Progenitor cell of endocrine pancreas (in vitro differentiated cells): ENCODE data around the gene TBC1D10B. TPM values are rescaled to one million over a fixed set of nuclear protein-coding genes. Genes with fewer than 3 reads are reported as not detected.

ENCODE experiments used
- DNase-seq: peaks from one replicate; pipeline ENCODE4 v3.0.0; 2021; ENCODE audit warnings: low spot score; ENCODE audit not compliant: unreplicated experiment
- H3K27ac Mint-ChIP-seq: 2 replicates; pipeline ENCODE4 v1.8.0; 2021; ENCODE audit warnings: mild to moderate bottlenecking, moderate library complexity, mixed read lengths
- H3K27me3 Mint-ChIP-seq: 2 replicates; pipeline ENCODE4 v1.8.0; 2021; ENCODE audit warnings: mixed read lengths
- H3K36me3 Mint-ChIP-seq: 2 replicates; pipeline ENCODE4 v1.8.0; 2022; ENCODE audit warnings: mixed read lengths; ENCODE audit not compliant: insufficient read depth
- H3K4me1 Mint-ChIP-seq: 2 replicates; pipeline ENCODE4 v1.8.0; 2021; ENCODE audit warnings: low read depth, mixed read lengths
- H3K4me3 Mint-ChIP-seq: 2 replicates; pipeline ENCODE4 v1.8.0; 2021; ENCODE audit warnings: low read depth, mild to moderate bottlenecking, moderate library complexity, mixed read lengths
- H3K9me3 Mint-ChIP-seq: 2 replicates; pipeline ENCODE4 v1.8.0; 2021; ENCODE audit warnings: low read depth, mixed read lengths
- CTCF ChIP-seq: fragments of 200-600 bp; sonication (generic); IDR thresholded peaks from one replicate; pipeline ENCODE4 v1.5.0; 2021; ENCODE audit warnings: antibody characterized with exemption, mild to moderate bottlenecking; ENCODE audit not compliant: unreplicated experiment
- total RNA-seq: library from RNA; stranded (reverse); gene quantifications from 2 replicates; pipeline ENCODE4 v1.2.1, GENCODE V29; 2021

TBC1D10B gene
- total RNA-seq, 1 donor from 2014 or later: 51.8 TPM

DNA sequence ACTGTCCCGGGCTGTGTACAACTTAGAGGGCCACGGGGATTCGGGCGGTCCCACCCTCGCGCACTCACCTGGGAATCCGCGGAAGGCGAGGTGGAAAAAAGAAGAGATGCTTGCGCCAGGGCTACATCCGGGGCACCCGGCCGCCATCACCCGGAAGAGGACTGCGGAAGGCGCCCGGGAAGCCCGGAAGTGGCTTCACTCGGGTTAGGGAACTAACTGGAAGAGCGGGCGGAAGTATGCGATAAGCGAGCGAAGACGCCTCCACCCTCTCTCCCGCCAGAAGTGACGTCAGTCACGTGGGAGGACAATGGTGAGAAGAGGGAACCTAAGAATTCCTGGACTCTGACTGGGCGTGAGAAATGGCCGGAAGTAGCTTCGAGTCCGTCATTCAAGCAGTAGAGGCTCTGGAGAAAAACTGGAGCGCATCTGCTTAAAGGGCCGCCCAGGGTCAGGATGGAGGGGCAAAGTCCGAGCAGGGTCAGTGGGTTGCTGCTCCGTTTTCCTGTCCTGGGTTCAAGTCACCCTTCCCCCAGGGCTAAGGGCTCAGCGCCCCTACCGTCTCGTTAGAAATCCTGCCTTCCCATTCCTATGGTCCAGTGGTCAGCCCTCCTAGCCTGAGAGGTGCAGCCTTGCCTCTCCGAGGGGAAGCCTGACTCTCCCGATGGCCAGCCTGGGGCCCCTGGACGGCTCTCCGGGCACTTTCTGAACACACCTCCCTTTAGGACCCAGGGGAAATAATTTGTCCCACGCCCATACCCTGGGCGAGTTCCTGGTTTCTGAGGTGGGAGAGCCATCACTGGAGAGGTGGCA, 14.9 kb downstream of the TBC1D10B start, which contains the start of gene CD2BP2:
Gene CD2BP2, minus strand, starts transcription at position 165 of the 810 bp plus-strand sequence. CDS start 627 bp downstream, outside the sequence.
- TF ChIP-seq CTCF: no peak
- H3K4me3 Mint-ChIP-seq: peak within 1 kb of the TSS; percentile 95
- DNase-seq: peak; percentile 78
- H3K27ac Mint-ChIP-seq: peak within 1 kb of the TSS; percentile 99
- no peaks in the 10 kb centered on the region for H3K27me3 Mint-ChIP-seq
- peaks cover 11% of the 10 kb centered on the region for H3K4me1 Mint-ChIP-seq
- H3K36me3 Mint-ChIP-seq: peaks cover 18% of the 10 kb centered on the region
- H3K9me3 Mint-ChIP-seq: no peaks in the 10 kb centered on the region

DNA sequence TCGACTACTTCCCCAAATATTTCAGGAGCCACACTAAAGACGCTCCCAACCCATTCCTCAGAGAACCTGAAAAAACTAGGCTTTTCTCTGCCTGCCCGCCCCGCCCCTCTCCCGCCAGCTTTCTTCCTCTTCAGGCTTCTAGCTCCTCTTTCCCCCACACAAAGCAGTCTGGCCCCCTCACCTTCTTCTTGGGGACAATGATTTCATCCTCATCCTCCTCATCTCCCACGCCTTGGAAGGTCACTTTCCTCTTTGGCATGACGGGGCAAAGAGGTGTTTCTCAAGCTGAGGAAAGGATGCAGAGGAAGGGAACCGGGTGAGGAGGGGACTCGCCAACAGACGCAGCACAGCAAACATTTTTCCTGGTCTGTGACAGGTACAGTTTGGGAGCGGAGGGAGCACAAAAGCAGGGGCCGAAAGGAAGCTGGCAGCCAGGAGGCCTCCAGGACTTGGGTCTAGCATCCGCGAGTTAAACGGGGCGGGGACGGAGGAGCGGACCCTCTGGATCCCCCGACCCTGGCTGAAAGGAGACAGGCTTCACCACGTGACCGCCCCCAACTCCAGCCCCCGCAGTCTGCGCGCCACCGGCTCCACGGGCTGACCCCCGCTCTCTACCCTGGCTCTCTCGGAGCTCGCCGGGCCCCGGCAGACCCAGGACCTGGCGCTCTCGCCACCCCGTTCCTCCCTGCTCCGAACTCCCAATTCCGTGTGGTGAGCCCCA, 15.7 kb downstream of the TBC1D10B start:
- no peaks in the 10 kb centered on the region for H3K9me3 Mint-ChIP-seq
- no peak for TF ChIP-seq CTCF

DNA sequence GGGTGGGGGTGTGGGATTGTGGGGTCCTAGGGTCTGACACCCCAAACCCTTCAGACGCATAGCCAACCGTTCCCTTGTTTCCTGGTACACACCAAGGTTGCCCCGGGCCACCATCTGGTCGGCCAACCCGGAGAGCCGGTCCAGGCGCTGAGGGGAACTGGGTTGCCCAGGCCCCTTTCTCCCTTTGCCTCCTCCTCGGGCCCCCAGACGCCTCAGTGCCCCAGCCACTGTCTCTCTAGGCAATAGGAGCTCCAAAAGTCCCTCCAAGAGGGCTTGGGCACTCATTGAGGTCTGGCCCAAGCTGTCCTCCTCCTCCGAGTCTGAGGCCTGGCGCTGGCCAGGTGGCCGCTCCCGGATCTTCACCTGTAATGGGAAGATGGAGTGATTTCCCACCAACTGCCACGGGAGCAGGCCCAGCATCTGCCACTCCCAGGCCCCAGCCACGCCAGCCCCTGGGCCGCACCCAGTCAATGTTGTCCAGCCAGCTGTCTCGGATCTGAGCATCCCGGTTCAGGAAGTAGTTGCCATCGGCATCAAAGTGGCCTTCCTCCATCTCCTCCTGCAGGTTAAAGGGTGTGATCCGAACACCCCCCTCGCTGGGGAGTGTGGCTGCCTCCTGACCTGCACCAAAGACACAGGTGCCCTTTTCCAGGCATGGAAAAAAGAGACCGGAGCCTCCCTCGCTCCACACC, 16.7 kb downstream of the TBC1D10B start:
- Mint-ChIP-seq H3K27me3 (no peaks in the 10 kb centered on the region), H3K4me3 (peak overlapping the region; percentile 95), H3K36me3 (peaks cover 22% of the 10 kb centered on the region), H3K4me1 (peaks cover 11% of the 10 kb centered on the region), H3K27ac (peak overlapping the region; percentile 56), H3K9me3 (no peaks in the 10 kb centered on the region)
- TF ChIP-seq CTCF: no peak
- no peak for DNase-seq

More for the DNA sequence above, 15.7 kb downstream of the TBC1D10B start:
- Mint-ChIP-seq H3K4me1 (peaks cover 11% of the 10 kb centered on the region), H3K27me3 (no peaks in the 10 kb centered on the region), H3K27ac (peak overlapping the region; percentile 99), H3K36me3 (peaks cover 19% of the 10 kb centered on the region), H3K4me3 (peak overlapping the region; percentile 95)
- no peak for DNase-seq

DNA sequence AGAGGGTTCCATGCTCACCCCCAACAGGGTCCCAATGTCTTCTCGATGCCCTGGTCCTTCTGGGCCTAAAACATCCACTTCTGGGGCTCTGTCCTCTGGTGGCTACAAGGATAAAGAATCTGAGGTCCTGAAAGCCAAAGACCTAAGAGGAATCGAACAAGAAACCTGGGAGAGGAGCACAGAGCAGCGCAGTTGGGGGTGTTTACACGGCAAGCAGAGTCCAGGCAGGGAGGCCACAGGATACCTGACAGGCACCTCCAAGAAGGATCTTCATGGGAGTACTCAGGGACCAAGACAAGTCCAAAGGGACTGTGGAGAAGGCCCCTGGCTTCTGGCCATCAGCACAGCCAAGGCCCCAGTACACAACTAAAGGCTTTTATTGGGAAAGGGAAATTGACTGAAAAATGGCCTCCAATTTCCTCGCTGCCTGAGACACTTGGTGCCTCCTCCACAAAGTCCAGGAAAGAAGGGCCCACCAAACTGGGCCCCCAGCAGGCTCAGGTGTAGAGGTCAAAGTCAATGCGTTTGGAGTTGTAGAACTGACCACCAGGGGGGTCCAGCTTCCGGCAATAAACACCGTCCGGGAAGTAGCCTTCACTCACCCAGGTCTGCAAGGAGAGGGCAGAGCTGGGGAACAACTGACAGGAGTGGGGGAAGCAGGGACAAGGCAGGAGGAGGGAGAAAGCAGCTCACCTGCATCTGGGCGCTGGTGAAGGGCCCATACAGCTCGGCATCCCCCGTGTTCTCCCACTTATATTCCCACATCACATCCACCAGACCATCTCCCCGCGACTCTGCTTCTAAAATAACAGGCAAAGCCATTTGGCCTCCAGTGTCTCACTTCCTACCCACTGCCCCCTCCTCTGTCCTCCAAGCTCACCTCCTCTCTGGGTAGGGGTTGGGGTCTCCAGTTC, 17.5 kb downstream of the TBC1D10B start:
- H3K27me3 Mint-ChIP-seq: no peaks in the 10 kb centered on the region
- H3K9me3 Mint-ChIP-seq: no peaks in the 10 kb centered on the region
- peaks cover 22% of the 10 kb centered on the region for H3K36me3 Mint-ChIP-seq
- DNase-seq: no peak
- H3K4me3 Mint-ChIP-seq: peak overlapping the region; percentile 64
- TF ChIP-seq CTCF: peak; percentile 45
- peak overlapping the region; percentile 78 for H3K27ac Mint-ChIP-seq
- peaks cover 11% of the 10 kb centered on the region for H3K4me1 Mint-ChIP-seq
